ENCODE results near the gene SYN1. TPM values are rescaled to one million over a fixed set of nuclear protein-coding genes. Genes with fewer than 3 reads are reported as not detected.

Gene SYN1
- total RNA-seq, 2 experiments from 2014 or later, result 0.83 to 1.3 TPM

- intact Hi-C loops (cut with micrococcal nuclease), result no loop called here
- no peak overlapping the region for H3K4me3 Mint-ChIP-seq
- no peak overlapping the region for H3K27ac Mint-ChIP-seq
- peaks cover 9% of the 10 kb centered on the region for H3K4me1 Mint-ChIP-seq (ENCODE audit: low read depth)
- ChIA-PET CTCF (no interaction called here), POLR2A (no interaction called here)
- no peaks in the 10 kb centered on the region for H3K27me3 Mint-ChIP-seq
- no peaks in the 10 kb centered on the region for H3K9me3 Mint-ChIP-seq
- peaks cover 1% of the 10 kb centered on the region for H3K36me3 Mint-ChIP-seq
- DNase-seq, result no peak
Observed at GRCh38 chrX:47587091-47587891, 32.4 kb downstream of the SYN1 start.

GRCh38 chrX:47586043-47586787 is 33.4 kb downstream of the SYN1 start:
- no peak overlapping the region for H3K27ac Mint-ChIP-seq
- ChIA-PET CTCF (no interaction called here), POLR2A (no interaction called here)
- intact Hi-C loops (cut with micrococcal nuclease), result no loop called here
- no peak for DNase-seq
- no peaks in the 10 kb centered on the region for H3K27me3 Mint-ChIP-seq
- no peaks in the 10 kb centered on the region for H3K9me3 Mint-ChIP-seq
- H3K4me3 Mint-ChIP-seq, result no peak overlapping the region
- peaks cover 17% of the 10 kb centered on the region for H3K4me1 Mint-ChIP-seq (ENCODE audit: low read depth)
- peaks cover 1% of the 10 kb centered on the region for H3K36me3 Mint-ChIP-seq

GRCh38 chrX:47585273-47585672 is 34.4 kb downstream of the SYN1 start:
- CTCF ChIA-PET, result no interaction called here
- POLR2A ChIA-PET, result no interaction called here
- H3K4me1 Mint-ChIP-seq (ENCODE audit: low read depth), result peaks cover 19% of the 10 kb centered on the region
- H3K36me3 Mint-ChIP-seq, result peaks cover 1% of the 10 kb centered on the region
- H3K9me3 Mint-ChIP-seq, result no peaks in the 10 kb centered on the region
- intact Hi-C loops (cut with micrococcal nuclease), result no loop called here
- no peaks in the 10 kb centered on the region for H3K27me3 Mint-ChIP-seq
- DNase-seq, result no peak
- H3K27ac Mint-ChIP-seq, result no peak overlapping the region
- H3K4me3 Mint-ChIP-seq, result no peak overlapping the region

GRCh38 chrX:47584714-47585113 is 34.9 kb downstream of the SYN1 start:
- H3K27me3 Mint-ChIP-seq, result no peaks in the 10 kb centered on the region
- POLR2A ChIA-PET, result no interaction called here

GRCh38 chrX:47583240-47583861 is 36.3 kb downstream of the SYN1 start:
- CTCF ChIA-PET, result no interaction called here
- intact Hi-C loops (cut with micrococcal nuclease), result loop anchor here (5.0 kb wide), 2 partner anchors 39 to 69 kb away; partner anchors contain the start of gene ELK1
- Mint-ChIP-seq H3K36me3 (peaks cover 1% of the 10 kb centered on the region), H3K4me1 (ENCODE audit: low read depth) (peaks cover 31% of the 10 kb centered on the region), H3K9me3 (no peaks in the 10 kb centered on the region), H3K27me3 (no peaks in the 10 kb centered on the region), H3K4me3 (peak overlapping the region; percentile 65), H3K27ac (peak overlapping the region; percentile 47)
- POLR2A ChIA-PET, result no interaction called here
- no peak for DNase-seq

More at GRCh38 chrX:47584714-47585113, 34.9 kb downstream of the SYN1 start:
- no peak overlapping the region for H3K27ac Mint-ChIP-seq
- DNase-seq, result no peak
- CTCF ChIA-PET, result no interaction called here
- H3K9me3 Mint-ChIP-seq, result no peaks in the 10 kb centered on the region
- H3K36me3 Mint-ChIP-seq, result peaks cover 1% of the 10 kb centered on the region
- H3K4me3 Mint-ChIP-seq, result no peak overlapping the region
- H3K4me1 Mint-ChIP-seq (ENCODE audit: low read depth), result peaks cover 21% of the 10 kb centered on the region
- intact Hi-C loops (cut with micrococcal nuclease), result loop anchor here (5.0 kb wide), 2 partner anchors 38 to 68 kb away; partner anchors contain the start of gene ELK1

GRCh38 chrX:47581731-47582647 is 37.7 kb downstream of the SYN1 start, which contains the start of gene TIMP1:
TIMP1 (plus strand) TSS chrX:47582436; CDS start chrX:47583416, 980 bp downstream.
- Mint-ChIP-seq H3K27ac (peak within 1 kb of the TSS; percentile 74), H3K27me3 (no peaks in the 10 kb centered on the region), H3K4me1 (ENCODE audit: low read depth) (peaks cover 41% of the 10 kb centered on the region), H3K9me3 (no peaks in the 10 kb centered on the region), H3K4me3 (peak within 1 kb of the TSS; percentile 65), H3K36me3 (peaks cover 1% of the 10 kb centered on the region)
- ChIA-PET POLR2A (no interaction called here), CTCF (interaction anchor here (1.0 kb wide), 1 partner anchor 26 kb away, joined by 3 read pairs; no protein-coding TSS in a partner anchor)
- peak; percentile 92 for DNase-seq
- intact Hi-C loops (cut with micrococcal nuclease), result loop anchor here (5.0 kb wide), 2 partner anchors 40 to 70 kb away; partner anchors contain the start of gene ELK1

GRCh38 chrX:47579537-47579936 is 40.1 kb downstream of the SYN1 start:
- ChIA-PET CTCF (no interaction called here), POLR2A (no interaction called here)
- peak overlapping the region; percentile 71 for H3K27ac Mint-ChIP-seq
- peak overlapping the region; percentile 29 for H3K4me3 Mint-ChIP-seq
- peaks cover 41% of the 10 kb centered on the region for H3K4me1 Mint-ChIP-seq (ENCODE audit: low read depth)
- no peaks in the 10 kb centered on the region for H3K27me3 Mint-ChIP-seq
- H3K9me3 Mint-ChIP-seq, result no peaks in the 10 kb centered on the region
- intact Hi-C loops (cut with micrococcal nuclease), result loop anchor here (1.0 kb wide), 1 partner anchor 18 kb away; the partner anchor contains the start of gene ARAF
- peak; percentile 83 for DNase-seq
- H3K36me3 Mint-ChIP-seq, result peaks cover 1% of the 10 kb centered on the region

DNA sequence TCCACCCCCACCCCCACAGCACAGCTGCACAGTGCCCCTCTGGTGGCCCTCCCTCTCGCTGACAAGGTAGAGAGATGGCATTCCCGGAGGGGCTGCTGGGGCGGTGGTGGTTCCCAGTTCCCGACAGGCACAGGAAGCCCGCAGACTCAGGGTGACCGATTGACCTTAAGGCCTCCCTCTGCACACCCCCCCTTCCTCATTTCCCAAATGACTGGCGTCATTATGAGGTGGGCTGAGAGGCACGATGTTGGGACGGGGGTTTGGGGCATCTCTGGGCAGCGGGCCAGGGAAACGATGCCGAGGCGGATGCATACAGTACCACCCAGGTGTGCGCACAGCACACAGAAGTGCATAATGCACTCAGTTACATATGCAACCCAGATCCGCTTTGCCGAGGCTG is 41.0 kb downstream of the SYN1 start:
- Mint-ChIP-seq H3K4me1 (ENCODE audit: low read depth) (peaks cover 38% of the 10 kb centered on the region), H3K27me3 (no peaks in the 10 kb centered on the region), H3K9me3 (no peaks in the 10 kb centered on the region), H3K36me3 (peaks cover 1% of the 10 kb centered on the region), H3K4me3 (no peak overlapping the region), H3K27ac (no peak overlapping the region)
- intact Hi-C loops (cut with micrococcal nuclease), result loop anchor here (1.0 kb wide), 1 partner anchor 17 kb away; the partner anchor contains the start of gene ARAF
- ChIA-PET POLR2A (no interaction called here), CTCF (no interaction called here)
- DNase-seq, result no peak

- Mint-ChIP-seq H3K36me3 (no peaks in the 10 kb centered on the region), H3K9me3 (no peaks in the 10 kb centered on the region), H3K27ac (no peak overlapping the region), H3K27me3 (no peaks in the 10 kb centered on the region), H3K4me1 (ENCODE audit: low read depth) (peaks cover 40% of the 10 kb centered on the region), H3K4me3 (no peak overlapping the region)
- POLR2A ChIA-PET, result no interaction called here
- CTCF ChIA-PET, result no interaction called here
- no peak for DNase-seq
- intact Hi-C loops (cut with micrococcal nuclease), result no loop called here
Observed at GRCh38 chrX:47577901-47578300, 41.8 kb downstream of the SYN1 start.

- CTCF ChIA-PET, result no interaction called here
Observed at GRCh38 chrX:47577424-47577823, 42.2 kb downstream of the SYN1 start.

DNA sequence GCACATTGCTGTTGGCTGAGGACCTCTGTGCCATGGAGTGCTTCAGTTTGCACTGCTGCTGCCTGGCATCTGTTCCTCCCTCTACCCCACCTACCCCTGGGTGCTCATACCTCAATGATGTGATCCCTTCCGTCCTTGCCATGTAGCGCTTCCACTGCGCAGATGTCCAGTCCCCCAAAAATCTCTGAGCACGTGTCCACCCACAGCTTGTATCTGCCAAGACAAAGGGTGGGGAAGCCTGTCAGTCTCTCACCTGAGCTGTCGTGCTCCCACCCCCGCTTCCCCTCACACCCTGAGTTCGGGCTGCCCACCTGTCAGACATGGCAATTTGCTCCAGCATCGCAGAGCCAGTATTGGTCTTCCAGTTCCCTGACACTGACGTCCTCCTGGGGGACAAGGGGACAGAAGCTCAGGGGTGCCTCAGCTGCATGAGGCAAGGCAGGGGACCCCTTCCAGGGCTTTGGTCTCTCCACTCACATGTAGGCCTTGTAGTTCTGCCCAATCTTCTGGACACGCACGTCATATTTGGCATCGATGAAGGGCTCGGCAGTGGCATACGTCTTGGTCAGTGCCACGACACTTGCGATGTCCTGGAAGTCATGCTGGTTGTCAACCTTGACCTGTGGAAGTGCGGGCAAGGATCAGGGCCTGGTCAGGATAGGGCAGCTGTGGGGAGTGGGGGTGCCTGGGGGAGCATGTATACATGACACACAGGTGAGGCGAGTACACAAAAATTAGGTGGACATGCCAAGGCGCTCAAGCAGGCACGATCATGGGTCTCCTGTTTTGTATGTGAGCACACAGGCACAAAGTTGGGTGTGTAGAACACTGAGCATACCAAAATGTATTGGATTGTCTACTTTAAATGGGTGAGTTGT is 43.4 kb downstream of the SYN1 start:
- Mint-ChIP-seq H3K27ac (no peak overlapping the region), H3K4me3 (no peak overlapping the region), H3K36me3 (peaks cover 6% of the 10 kb centered on the region), H3K4me1 (ENCODE audit: low read depth) (peaks cover 31% of the 10 kb centered on the region), H3K9me3 (no peaks in the 10 kb centered on the region), H3K27me3 (no peaks in the 10 kb centered on the region)
- DNase-seq, result no peak
- ChIA-PET CTCF (no interaction called here), POLR2A (no interaction called here)
- intact Hi-C loops (cut with micrococcal nuclease), result no loop called here

More at GRCh38 chrX:47577424-47577823, 42.2 kb downstream of the SYN1 start:
- no peaks in the 10 kb centered on the region for H3K9me3 Mint-ChIP-seq
- no peaks in the 10 kb centered on the region for H3K27me3 Mint-ChIP-seq
- H3K4me1 Mint-ChIP-seq (ENCODE audit: low read depth), result peaks cover 40% of the 10 kb centered on the region
- no peak overlapping the region for H3K27ac Mint-ChIP-seq
- H3K36me3 Mint-ChIP-seq, result no peaks in the 10 kb centered on the region
- POLR2A ChIA-PET, result no interaction called here
- intact Hi-C loops (cut with micrococcal nuclease), result no loop called here
- no peak for DNase-seq
- no peak overlapping the region for H3K4me3 Mint-ChIP-seq

All from activated CD4-positive, alpha-beta memory T cell treated with anti-CD3 and anti-CD28 coated beads for 36 hours (primary cell).